Stimulated activated naive CD4-positive, alpha-beta T cell (primary cell): ENCODE results near the gene TTC9B.
"Not testable (repeated sequence)": the region's sequence is repeated elsewhere in the genome, so short reads cannot be mapped to it uniquely, and the experiment has no call there.

Experiments used
- DNase-seq, 6 experiments: peaks; one replicate each; lab custom pipeline; 2025; lab: John Stamatoyannopoulos, UW

TTC9B gene

DNA sequence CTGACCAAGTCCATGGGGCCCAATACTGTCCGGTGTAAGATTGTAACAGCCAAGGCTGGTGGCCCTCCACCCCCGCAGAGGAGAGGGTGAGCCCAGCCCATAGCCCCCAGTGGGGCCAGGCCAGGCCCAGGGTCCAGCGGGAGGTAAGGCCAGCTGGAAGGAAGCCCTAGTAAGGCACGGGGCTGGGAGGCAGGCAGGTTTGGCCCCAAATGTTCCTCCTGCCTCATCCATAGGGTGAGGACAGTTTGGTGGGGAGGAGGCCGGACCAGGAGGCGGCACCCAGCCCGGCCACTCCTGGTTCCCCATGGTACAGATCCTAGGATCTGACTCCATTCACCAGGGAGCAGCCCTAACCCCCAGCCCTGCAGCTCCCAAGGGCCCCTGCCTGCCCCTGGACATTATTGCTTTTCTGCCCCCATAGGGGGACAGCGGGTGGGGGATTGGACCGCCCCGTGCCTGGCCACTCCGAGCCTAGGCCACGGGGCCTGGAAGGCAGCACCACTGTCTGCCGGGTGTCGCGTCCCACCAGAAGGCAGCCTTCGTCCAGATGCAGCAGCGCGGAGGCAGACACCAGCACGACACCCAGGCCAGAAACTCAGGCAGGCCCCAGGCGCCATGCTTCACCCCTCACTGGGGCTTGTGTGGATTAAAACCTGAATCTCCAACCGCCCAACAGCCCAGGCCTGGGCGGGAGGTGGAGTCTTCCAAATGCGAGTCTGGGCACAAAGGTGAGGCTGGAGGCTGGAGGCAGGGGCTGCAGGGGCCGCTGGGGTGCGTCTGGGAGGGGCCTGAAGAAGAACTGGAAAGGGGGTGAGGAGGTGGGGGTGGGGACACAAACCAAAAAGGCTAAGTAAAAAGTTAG, 15.0 kb upstream of the TTC9B start:
- no peak for DNase-seq

DNA sequence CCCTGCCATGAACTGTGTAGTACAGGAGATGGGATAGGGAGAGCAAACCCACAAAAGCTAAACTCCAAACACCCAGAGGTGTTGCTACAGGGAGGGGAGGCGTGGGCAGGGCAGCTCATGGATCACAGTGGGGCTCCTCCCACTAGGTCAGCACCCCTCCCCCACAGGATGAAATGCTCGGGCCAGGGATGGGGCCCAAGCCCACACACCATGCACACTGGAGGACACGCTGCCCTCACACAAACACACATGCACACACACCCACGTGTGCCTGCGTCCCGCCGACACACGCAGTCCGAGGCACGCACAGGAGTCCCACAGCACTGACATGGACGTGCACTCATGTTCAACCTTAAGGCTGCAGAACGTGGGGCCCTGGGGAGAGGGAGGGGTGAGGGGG, 14.3 kb upstream of the TTC9B start:
- DNase-seq: no peak

DNA sequence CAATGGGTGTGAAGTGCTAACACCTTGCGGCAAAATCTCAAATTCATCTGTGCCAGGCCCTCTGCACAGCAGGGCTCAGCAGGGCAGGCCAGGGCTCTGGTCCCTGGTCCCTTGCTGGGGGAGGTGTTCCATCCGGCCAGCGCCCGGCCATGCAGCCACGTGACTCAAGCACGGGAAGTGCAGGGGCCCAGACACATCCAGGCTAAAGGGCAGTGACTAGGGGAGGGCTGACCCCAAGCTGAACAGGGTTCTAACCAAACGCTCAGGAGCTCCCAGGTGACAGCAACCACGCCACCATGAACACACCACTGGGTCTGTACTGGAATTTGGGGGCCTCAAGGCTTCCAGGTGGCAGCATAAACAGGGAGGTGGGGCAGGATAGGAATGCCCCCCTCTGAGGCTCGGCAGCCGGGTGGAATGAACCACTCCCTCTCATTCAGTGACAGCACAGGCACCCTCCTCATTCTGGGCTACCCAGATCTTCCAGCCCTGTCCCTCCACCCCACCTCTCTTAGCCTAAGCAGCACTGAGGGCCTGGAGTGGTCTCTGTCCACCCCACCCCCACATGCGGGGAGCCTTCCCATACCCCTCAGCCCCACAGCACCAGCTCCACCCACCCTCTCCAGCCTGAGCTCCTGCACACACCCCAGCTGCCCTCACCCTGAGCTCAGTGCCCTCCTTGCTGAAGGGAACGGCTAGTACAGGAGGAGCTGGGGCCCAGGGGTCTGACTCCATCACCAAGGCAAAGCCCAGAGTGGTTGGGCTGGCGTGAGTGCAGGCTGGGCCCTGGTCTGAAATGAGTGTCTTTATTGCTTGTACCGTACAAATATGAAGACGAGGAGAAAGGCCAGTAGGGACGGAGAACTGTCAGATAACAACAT, 13.6 kb upstream of the TTC9B start:
- DNase-seq: no peak

DNA sequence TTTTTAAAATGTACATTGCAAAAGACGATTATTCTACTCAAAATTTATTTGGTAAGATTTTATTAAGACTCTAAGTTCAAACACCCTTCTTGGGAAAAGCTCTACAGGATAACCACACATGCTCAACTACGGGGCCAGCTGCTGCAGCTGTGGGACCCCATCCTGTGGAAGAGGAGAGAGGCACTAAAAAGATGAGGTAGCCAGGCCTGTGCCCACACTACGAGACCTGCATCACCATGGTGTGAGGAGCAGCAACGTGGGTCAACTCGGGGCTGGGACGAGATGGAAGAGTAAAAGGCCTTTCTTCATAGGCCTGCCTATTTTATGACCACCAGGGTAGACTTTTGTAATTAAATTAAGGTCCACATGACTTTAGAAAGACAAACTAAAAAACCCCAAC, 12.9 kb upstream of the TTC9B start:
- no peak for DNase-seq

GRCh38 chr19:40229926-40230417, 11.8 kb upstream of the TTC9B start:
- DNase-seq: no peak

DNA sequence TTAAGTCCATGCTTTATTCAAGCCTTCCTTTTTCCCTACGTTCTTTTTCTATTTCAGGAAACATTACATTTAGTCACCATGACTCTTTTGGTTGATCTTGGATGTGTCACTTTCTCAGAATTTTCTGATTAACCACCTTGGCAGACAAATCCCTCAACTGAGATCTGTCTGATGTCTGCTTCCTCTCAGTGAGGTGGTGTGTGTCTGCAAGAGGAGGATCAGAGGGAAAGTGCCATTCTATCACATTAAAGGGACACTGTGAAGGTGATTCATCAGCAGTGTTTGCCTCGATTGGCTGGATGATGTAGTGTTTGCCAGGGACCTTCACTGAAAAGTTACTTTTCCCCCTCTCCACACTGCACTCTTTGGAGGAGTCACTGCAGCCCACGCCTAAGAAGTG, 11.3 kb upstream of the TTC9B start:
- no peak for DNase-seq

GRCh38 chr19:40228863-40229262, 10.7 kb upstream of the TTC9B start:
- no peak for DNase-seq

DNA sequence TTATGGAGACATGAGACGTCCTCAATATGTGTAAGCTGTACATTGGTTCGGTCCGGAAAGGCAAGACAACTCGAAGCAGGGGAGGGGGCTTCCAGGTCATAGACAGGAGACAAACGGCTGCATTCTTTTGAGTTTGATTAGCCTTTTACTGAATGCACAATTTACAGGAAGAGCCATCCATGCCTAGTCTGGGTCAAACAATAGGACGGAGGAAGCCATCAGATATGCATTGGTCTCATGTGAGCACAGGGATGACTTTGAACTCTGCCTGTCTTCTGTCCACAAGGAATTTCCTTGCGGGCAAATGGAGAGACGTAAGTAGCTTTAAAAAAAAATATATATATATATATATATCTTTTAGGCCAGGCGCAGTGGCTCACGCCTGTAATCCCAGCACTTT, 10.2 kb upstream of the TTC9B start:
- no peak for DNase-seq

DNA sequence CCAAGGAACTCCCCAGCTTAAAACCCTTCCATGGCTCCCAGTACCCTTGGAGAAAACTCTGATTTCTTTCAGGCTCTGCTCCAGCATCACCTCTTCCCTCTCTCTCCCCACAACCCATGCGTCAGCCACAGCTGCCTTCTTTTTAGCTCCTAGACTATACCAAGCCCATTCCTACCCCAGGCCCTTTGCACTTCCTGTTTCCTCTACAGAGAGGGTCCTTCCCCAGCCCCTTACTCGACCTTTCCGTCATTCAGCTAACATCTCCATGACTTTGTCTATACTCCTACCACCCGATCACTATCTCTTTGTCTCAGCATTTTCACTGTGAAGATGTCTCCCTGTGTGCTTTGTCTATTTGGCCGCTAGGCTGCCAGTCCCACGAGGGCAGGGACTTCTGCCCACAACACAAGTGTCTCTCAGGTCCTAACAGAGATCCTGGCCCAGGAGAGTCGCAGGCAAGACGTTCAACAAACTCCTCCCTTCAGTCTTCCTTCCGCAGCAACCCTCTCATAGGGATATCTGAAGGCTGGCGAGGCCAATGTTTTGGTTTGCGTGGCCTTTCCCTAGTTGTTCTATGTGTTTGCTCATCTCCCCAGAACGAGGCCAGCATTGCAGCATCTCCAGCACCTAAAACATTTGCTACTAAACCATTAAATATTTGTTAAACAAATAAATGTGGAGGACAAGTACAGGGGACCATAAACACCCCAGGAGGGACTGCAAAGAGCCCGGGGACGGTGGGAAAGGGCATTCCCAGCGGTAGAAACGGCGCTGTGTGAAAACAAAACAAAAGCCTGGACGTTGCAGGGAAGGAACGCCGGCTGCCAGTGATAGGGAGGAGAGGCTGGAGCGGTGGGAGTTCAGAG, 7.5 kb upstream of the TTC9B start:
- DNase-seq: no peak

DNA sequence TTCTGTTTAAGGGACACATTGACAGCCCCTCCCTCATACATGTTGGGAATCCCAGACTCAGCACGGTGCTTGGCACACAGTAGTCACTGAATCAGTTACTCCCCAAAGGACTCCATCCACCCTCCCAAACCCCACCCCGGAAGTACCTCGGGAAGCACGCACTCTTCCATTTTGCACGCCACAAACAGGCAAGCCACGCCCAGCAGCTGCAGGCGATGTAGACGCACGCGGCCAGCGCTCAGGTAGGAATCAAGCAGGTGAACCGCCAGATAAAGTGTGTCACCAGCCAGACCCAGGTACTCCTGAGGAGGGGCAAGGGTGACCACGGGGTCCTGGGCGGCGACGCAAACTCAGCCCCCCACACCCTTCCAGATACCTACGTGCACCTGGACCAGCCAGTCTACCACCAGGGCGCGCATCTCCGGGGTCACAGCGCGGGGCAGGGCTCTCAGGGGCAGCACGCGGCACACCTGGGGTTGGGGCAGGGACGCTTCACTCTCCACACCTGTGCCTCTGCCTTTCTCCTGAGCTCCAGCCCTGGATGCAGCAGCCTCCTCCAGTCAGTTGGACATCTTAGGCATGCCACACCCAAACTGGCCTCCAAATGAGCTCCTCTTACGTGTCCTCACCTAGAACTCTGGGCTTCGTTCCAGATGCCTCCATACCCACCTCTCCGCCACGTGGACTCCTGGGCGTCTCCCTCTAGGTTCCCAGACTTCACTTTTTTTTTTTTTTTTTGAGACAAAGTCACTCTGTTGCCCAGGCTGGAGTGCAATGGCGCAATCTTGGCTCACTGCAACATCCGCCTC, 6.4 kb upstream of the TTC9B start:
- no peak for DNase-seq

- DNase-seq: peak; percentile 18 to 58 (median 41)
These were observed 5.1 kb upstream of the TTC9B start for GRCh38 chr19:40223135-40223822.

DNA sequence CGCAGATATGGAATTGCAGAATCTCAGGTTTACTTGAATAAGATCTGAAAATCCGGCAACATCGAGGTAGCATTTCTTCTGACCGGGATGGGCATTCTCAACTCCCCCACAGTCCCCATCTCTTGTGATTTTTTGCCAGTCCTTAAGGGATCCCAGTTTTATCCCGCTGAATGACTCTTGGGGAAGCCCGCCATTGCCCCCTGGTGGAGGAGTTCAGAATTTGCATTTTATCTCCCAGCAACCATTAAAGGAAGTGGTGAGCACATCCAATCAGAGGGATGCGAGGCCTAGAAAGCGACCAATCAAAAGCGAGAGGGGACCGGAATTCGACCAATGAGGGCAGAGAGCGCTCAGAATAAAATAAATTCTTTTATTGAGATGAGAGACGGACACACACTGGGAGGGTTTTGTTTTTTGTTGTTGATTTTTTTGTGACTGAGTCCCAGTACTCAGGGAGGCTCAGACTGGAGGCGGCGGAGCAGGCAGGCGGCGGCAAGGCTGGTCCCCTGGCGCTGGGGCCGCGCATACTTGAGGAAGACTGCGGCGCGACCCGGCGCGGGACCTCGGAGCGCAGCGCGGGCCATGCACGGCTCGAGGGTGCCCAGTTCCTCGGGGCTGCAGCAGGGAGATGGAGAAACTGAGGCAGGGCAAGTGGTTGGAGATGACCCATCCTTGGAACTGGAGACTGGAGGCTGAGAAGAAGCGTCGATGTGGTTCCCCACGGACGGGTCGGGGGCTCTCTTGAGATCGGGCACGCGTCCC, 3.9 kb upstream of the TTC9B start:
- DNase-seq: peak; percentile 59 to 88 (median 76)

DNA sequence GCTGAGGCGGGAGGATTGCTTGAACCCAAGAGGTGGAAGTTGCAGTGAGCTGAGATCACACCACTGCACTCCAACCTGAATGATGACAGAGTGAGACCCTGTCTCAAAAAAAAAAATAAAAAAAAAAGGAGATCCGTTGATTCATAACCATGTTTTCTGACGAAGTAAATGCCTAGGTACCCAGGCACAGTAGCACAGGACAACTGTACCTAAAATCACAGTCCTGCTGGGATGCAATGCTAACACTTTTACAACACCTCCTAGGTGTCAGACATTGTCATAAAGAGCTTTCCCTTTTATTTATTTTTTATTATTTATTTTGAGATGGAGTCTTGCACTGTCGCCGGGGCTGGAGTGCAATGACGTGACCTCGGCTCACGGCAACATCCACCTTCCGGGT, 2.5 kb upstream of the TTC9B start:
- DNase-seq: no peak

DNA sequence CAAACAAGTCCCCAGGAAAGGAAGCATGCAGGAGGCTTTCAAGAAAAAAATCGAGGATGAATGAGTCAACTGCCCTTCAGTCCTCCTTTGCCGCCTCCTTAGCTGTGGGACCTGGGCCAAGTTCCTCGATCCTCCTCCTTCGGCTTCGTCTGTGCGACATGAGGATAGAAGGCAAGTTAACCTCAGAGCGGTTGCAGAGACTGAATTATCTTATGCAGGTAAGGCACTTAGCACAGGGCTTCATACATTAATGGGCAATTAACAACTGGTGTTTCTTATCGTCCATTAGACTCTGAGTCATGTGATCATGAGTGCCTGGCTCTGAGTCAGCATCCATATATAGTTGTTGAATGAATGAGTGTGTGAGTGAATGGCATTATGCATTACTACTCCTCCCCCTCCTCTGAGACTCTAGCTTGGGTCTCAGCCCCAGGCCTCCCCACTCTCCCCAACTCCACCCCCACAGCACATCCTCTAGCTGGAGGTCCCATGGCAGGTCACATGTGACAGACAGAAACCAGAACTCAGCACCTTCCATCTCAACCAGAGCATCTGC, 1.6 kb upstream of the TTC9B start:
- DNase-seq: no peak

DNA sequence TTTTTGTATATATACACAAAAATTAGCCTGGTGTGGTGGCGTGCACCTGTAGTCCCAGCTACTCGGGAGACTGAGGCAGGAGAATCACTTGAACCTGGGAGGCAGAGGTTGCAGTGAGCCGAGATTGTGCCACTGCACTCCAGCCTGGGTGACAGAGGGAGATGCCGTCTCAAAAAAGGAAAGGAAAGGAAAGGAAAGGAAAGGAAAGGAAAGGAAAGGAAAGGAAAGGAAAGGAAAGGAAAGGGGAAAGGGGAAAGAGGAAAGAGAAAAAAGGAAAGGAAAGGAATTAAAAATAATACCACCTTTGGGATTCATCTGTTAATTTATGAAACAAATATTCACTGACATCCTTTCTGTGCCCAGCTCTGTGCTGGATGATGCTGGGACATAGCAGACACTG, 845 bp upstream of the TTC9B start:
- not testable (repeated sequence) for DNase-seq

- no peak for DNase-seq
These were observed 965 bp downstream of the TTC9B start for GRCh38 chr19:40217027-40217810.

GRCh38 chr19:40216777-40217026, 1.5 kb downstream of the TTC9B start:
- no peak for DNase-seq

GRCh38 chr19:40216013-40216776, 2.0 kb downstream of the TTC9B start:
- no peak for DNase-seq
